GM21367 (cell line): Measurements from ENCODE around the gene ARHGEF7.
"Not testable (repeated sequence)": the region's sequence is repeated elsewhere in the genome, so short reads cannot be mapped to it uniquely, and the experiment has no call there.

Experiments
- ATAC-seq: cut with Tn5 transposase; IDR thresholded peaks from one replicate; pipeline ENCODE4 v1.9.1; 2021; ENCODE audit not compliant: unreplicated experiment

The ARHGEF7 gene

DNA sequence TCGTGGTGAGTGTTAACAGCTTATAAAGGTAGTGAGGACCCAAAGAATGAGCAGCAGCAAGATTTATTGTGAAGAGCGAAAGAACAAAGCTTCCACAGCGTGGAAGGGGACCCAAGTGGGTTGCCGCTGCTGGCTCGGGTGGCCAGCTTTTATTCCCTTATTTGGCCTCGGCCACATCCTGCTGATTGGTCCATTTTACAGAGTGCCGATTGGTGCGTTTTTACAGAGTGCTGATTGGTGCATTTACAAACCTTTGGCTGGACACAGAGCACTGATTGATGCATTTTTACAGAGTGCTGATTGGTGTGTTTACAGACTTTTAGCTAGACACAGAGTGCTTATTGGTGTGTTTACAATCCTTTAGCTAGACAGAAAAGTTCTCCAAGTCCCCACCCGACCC lies 74.4 kb downstream of the ARHGEF7 start:
- ATAC-seq, result not testable (repeated sequence)

DNA sequence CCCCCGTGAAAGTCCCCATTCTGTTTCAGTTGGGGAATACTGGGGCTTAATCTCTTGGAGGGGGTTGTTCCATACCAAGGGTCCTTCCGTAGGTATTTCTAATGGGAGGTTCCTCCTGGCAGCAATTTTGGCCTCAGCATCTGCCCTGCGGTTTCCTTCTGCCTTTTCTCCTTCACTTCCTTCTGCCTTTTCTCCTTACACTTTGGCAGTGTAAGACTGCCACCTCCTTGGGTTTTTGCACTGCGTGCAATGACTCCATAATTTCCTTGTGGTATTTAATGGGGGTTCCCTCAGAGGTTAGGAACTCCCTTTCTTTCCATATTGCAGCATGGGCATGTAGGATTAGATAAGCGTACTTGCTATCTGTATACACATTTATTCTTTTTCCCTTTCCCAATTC lies 78.1 kb downstream of the ARHGEF7 start:
- not testable (repeated sequence) for ATAC-seq

DNA sequence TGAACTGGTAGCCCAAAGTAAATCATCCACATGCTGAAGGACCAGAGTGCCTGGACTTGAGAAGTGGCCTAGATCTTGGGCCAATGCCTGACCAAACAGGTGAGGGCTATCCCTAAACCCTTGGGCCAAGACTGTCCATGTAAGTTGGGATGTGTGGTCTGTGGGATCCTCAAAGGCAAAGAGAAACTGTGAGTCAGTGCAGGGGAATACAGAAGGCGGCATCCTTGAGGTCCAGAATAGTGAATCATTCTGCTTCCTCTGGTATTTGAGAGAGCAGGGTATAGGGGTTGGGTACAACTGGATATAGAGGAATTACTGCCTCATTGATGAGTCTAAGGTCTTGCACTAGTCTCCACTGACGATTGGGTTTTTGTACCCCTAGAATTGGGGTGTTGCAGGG lies 79.5 kb downstream of the ARHGEF7 start:
- ATAC-seq, result not testable (repeated sequence)

DNA sequence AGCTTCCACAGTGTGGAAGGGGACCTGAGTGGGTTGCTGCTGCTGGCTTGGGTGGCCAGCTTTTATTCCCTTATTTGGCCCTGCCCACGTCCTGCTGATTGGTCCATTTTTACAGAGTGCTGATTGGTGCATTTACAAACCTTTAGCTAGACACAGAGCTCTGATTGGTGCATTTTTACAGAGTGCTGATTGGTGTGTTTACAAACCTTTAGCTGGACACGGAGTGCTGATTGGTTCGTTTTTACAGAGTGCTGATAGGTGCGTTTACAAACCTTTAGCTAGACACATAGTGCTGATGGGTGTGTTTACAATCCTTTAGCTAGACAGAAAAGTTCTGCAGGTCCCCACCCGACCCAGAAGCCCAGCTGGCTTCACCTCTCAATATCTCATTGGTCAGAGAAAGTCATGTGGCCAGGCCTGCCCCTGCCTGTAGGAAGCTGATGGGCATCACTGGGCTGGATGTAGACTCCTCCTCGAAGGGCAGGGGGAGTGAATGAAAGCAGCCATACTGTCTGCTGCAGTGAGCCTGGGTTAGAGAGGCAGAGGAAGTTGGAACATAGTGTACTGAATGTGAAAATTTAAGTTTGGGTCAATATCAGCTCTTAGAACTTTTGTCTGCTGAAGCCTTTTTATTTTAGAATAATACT lies 83.7 kb downstream of the ARHGEF7 start:
- ATAC-seq, result not testable (repeated sequence)

DNA sequence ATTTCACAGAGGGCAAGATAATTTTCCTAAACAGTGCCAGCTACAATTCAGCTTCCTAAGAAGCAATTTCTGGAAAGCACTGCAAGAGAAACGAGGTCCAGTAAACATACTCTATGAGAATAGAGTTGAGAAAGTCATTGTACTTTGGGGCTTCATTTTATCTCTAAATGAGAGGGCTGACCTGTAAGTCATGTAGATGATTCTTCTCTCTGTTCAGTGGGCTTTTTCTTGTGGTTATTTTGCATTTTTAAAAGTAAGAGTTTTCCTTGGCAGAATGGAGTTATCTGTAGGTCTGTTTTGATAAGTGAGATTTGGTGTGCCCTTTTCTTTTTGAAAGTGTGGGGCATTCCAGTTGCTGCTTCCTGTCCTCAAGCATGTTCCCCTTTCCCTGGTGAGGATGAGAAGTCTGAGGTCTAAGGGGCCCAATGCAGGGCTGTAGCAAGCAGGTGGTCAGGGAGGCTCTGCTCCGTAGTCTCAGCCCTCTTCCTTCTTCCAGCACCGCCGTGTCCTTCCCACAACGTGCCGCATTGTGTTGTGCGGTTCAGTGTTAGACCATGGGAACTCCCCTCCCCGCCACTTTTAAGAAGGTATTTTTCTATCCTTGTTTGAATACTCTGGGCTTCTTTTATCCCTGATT lies 86.3 kb downstream of the ARHGEF7 start:
- ATAC-seq, result no peak

DNA sequence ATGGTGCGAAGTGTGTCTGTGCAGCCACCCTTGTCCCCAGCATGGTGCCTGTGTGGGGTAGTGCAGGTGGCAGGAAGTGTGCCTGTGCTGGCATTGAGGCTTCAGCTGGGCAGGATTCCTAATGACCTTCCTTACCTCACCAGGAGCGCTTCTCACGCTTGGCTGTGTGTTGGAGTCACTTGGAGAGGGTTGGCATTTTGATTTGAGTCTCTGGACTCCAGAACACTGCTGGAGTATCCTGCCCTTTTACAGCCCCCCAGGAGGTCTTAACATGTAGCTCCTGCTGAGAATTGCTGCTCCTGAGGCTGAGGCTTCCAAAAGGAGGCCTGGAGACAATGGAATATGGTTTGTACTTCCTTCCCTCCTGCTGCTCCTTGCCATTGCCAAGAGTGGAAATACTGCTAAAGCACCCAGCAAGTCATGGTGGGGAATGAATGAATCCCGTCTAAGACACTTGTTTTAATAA lies 87.1 kb downstream of the ARHGEF7 start:
- no peak for ATAC-seq

DNA sequence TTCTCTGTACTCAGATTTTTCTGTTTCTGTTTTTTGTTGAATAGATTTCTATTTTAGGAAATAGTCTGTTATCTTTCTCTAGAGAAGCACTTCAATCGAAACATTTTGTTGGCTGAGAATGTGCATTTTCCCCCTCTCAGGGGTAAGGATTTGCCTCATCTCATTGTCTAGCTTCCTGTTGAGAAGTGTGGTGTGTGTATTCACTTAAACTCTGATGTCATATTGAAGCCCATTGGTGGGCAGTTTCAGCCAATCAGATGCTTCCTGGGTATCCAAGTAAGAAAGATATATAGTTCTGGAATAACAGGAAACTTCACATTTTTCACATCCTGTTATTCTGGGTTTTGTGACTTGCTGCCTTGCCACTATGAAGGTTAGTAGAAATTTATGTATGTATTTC lies 87.6 kb downstream of the ARHGEF7 start:
- peak; percentile 73 for ATAC-seq

DNA sequence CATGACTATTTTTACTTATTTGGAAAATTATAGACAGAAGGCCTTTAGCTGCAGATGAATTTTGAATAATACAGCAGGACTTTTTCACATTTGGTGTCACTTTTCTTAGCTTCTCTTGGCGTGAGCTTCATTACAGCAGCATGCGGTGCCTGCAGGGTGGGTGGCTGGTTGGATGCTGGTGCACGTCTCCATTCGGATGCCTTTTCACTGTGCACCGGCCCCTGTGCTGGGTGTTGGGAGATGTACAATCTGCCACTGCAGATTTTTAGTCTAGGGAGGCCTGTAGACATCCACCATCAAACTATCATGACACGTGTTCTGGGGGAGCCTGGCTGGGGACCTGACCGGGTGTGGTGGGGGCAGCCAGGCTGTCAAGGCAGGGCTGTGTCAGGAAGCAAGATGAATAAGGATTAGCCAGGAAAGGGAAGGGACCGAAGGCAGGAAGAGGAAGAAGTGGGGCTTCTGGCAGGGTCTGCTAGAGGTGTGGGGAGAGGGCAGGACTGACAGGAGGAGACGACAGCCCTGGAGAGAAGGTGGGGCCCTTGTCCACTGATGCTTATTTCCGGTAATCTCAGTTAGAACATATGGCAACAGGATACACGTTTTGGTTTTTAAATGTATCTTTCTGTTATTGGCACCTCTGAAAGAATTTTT lies 88.8 kb downstream of the ARHGEF7 start:
- ATAC-seq, result no peak

DNA sequence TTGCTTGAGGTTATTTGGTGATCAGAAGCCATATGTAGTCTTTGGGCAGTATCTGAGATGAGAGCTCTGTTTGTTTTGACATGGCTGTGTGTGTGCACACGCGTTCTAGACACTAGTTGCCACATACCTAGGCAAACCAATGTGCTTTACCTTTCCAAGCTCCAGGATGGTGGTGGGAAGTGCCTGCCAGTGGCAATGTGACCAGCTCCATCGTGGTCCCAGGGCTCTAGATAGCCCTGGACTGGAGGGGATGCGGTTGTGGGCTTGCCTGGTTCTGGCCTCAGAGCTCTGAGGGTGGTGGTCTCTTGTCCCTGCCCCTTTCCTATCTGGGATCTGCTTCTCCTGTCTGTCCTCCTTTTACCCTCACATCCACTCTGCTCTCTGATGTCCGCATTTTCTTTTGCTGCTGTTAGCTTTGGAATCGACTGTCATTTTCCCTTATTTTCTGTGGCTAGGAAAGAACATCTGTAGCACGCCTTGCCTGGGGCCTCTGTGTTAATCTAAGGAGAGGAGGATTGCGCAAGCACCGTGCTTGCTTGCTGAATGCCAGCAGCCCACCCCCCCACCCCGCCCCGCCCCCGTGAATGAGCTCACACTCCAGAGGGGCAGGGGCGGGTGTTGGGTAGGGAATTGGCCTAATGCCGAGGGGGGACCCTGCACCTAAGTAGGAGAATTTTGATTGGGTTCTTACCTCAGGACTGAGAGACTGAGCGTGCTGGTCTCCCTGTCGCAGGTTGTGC lies 89.5 kb downstream of the ARHGEF7 start:
- no peak for ATAC-seq

DNA sequence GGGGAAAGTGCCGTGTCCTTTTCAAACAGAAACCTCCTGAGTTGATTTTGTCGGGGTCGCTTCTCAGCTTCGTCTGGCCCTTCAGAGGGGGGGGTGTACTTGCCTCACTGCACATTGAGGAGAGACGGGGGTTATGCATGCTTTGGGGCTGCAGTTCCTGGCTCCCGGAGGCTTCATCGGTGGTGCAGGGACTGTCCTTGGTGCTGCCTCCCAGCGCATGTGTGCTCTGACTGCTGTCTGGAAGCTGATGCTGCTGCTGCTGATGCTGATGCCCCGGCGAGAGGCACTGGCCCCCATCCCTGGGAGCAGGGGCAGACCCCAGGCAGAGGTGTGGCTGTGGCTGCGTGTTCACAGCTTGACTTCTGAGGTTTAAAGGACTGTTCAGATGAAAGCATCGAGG lies 91.0 kb downstream of the ARHGEF7 start:
- ATAC-seq, result no peak

DNA sequence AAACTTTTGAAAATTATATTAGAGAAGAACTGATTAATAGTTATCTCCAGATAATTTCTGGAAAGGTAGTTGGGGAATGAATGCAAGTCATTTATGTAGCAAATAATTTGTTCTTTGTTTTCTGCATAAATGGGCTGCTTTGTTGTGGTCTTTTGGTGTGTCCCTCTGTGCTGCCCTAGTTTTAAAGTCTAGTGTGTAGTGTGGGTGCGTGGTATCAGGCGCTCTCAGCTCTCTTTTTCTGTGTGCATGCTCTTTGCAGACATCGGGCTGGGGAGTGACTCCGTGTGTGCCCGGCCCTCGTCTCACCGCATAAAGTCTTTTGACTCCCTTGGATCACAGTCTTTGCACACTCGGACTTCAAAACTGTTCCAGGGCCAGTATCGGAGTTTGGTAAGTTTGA lies 94.5 kb downstream of the ARHGEF7 start:
- no peak for ATAC-seq

DNA sequence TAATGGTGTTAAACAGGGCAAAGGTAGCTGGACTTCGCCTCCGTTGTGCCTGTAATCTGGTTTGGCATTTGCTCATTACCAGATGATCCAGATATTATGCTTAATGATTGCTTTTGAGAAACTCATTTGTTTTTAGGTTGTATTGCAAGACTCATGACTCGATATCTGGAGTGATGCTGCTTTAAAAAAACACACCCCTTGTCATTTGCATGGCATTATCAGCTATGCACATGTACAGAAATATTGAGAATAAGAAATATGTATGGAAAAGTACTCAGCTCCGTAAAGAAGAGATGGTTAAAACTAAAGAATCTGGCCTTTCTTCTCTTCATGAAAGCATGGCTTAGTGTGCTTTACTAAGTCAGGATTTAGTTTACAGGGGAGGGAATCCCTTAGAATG lies 95.0 kb downstream of the ARHGEF7 start:
- no peak for ATAC-seq

DNA sequence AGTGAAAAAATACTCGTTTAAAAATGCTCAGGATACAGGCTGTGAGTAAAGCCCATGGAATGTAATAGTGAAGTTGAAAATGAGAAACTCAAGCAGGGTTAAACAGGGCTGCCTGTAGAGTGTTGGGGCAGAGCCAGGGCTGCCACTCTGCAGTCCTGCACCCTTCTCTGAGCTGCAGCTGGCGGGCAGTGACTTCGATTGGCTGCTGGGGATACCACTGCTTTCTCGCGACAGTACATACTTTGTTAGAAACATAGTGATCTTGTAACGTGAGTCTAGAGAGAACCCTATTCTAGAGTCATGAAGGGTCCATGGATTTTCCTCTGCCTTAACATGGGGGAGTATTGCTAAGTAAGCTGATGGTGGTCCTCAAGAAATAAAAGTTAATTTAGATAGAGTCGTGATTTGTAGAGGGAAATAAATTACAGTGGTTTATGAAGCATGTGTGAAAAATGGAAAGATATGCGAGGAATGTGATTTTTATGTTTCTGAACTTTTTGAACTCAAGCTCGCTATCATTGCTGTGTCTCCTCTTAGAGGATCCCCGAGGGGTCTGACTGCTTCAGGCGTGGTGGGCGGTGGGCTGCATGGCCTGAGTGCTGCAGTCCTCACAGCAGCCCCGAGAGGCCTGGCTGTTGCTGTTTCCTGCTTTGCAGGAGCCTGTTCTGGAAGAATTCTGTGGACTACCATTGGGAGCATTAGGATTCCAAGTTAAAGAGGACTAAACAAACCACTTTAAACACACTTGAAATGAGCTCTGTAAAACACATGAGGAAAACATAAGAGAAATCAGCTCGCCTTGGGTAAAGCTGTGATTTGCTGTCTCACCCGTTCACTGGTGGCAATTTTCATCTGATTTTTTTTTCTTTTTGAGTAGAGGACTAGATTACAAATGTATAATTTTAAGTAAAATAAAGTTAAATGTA lies 95.7 kb downstream of the ARHGEF7 start:
- no peak for ATAC-seq

DNA sequence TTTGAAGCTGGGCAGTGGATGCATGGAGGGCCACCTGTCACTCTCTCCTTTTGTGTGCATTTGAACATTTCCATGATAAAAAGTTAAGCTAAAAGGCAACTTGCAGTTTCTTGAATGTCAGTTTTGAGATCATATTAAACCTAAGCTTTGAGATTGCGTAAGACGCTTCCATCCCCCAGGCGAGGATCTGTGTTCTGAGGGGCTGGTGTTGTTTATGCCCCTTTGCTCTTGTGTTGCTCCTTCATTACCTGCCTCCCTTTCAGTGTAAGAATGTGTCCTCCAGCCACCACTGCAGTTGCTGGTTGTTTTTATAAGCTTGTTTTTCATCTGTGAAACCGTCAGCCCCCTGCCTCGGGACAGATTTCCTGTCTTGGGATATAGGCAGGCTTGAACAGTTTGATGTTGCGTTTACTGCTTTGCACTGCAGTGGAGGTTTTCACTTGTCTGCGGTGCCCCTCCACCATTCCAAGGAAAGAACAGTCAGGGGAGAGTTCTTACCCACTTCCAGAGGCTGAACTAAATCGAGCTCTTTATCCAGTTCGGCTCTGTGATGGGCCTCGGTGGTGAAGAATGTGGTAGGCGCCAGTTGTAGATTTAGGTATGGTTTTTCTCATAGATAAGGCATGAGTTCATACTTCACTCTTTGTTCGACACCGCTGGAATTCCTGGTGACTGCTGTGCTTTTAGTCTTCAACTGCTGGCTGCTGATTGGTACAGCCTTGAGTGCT lies 96.8 kb downstream of the ARHGEF7 start:
- ATAC-seq, result no peak

DNA sequence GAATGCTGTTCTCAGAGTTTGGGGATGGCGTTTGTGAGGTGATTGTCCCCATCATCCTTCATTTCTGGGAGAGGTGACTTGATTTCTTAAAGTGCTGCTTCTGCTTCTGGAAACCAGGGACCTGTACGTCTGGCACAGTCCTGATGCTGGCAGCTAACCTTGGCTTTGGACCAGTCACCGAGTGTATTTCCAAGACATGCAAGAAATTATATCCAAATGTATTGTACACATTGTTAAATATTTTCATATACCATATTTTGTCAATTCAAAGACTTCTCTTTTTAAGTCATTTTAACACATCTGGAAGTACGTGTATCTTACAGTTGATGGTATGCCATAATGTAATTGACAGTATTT lies 97.4 kb downstream of the ARHGEF7 start:
- no peak for ATAC-seq

DNA sequence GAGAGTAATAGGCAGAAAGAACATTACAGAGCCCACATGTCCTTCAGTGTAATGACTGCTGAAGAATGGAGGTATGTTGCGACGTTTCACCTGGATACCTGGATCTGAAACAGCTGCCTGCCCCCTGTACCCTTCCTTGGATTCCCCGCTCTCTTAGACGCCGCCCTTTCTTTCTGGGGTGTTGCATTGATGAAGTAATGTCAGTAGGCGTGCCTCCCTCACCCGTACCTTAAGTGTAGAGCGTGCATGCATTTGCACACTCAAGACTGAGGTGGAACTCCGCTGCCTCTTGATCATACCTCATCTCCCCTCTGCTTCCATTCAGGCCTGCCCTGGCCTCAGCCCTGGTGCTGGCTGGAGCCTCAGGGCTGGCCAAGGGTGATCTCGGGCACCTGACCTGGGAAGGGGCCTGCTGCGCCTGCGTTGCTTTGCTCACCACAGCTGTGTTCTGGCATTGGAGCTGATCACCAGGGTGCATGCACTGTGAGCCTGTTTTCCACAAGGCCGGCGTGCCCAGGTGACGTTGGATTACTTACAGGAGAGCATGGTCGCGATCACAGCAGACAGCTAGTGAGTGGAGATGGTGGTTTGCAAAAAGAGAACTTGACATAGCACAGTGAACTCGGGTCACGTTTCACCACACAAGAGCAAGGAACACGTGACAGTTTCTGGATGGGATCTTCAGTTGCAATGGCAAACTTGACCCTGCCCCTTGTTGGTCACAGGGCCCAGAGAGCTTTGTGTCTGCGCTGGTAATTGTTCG lies 99.0 kb downstream of the ARHGEF7 start:
- no peak for ATAC-seq

DNA sequence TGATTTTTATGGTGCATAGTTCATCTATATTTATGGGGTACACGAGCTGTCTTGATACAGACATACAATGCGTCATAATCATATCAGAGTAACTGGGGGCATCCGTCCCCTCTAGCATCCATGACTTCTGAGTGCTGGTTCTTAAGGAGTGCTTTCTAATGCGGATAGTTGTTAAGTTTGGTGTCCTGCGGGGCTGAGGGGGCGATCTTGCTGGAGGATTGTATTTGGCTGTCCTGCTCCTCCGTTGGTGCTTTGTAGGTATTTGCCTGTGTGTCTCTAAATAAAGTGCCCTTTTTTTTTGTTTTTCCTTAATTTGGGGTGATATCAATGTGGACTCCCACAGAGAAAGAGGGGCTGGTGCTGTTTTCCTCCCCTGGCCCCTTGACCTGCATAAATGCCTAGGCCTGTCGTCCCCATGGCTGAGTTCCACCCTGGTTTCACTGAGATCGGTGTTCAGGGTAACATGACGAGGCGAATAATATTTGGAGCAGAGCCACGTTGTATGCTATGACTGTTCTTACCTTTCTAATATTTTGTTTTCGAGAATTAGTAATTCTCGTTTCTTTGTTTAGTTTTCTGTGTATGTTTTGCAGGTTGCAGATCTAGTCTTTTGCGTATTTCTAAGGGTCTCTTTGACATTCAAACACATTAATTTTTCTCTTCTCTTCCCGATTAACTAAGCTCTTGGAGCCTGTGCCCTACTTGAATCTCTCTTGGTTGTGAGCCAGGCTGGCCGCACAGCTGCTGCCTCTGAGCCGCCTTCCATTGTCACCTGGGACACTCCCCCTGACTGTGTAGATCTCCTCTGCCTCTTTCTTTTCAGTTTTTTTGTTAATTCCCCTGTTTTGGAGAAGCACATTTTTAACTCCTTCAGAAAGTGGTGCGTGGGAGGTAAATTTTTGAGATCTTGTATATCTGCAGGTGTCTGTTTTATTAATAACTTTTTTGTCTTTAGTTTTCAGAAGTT lies 100.3 kb downstream of the ARHGEF7 start:
- no peak for ATAC-seq
